Measurements from ENCODE around the gene AZIN2.
"Not testable (repeated sequence)": the region's sequence is repeated elsewhere in the genome, so short reads cannot be mapped to it uniquely, and the experiment has no call there.

Gene AZIN2

GRCh38 chr1:33092438-33092837, 11.5 kb downstream of the AZIN2 start:
- in situ Hi-C loops (cut with MboI; ENCODE audit: low sequenced_read_pairs), result loop anchor here (25.0 kb wide), 1 partner anchor 520 kb away; no protein-coding TSS in a partner anchor

DNA sequence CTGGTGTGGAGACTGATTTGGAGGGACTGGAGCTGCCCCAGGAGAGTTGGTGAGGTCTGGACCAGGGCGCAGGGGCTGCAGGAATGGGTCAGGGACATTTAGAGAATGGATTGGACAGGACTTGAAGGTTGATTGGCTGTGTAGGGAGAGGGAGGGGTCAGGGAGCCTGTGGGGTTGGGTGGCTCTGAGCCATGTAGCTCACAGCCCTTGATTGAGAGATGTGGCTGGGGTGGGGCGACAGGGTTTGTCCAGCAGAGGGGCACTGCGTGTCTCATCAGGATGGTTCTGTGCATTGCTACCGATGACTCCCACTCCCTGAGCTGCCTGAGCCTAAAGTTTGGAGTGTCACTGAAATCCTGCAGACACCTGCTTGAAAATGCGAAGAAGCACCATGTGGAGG, 12.1 kb downstream of the AZIN2 start:
- in situ Hi-C loops (cut with MboI; ENCODE audit: low sequenced_read_pairs), result loop anchor here (25.0 kb wide), 1 partner anchor 519 kb away; no protein-coding TSS in a partner anchor

- in situ Hi-C loops (cut with MboI; ENCODE audit: low sequenced_read_pairs), result loop anchor here (25.0 kb wide), 1 partner anchor 518 kb away; no protein-coding TSS in a partner anchor
Measured at GRCh38 chr1:33094486-33094885, 13.5 kb downstream of the AZIN2 start.

DNA sequence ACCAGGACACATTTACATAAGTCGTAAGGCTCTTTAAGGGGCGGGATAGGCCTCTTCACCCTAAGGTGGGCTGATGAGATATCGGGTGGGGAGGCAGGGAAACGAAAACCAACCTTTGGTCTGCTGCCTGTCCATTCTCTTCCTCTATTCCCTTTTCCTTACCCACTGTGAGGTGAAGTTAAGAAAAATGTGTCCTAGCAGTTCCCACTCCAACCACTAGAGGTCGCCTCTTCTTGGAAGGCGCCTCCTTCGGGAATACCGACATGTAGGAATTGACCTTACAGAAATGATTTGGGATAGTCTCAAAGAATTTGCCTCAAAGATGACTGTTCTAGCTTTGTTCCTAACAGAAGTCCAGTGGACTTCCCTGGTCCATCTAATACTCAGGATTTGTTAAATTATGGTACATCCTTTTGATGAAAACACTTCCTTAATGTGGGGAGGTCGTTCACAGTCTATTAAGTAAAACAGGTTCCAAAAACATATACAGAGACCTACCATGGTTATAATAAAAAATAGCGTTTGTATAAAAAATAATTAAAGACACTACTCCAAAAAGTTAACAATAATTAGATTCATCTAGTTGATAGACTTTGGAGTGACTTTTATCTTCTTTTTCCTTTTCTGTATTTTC, 14.1 kb downstream of the AZIN2 start:
- in situ Hi-C loops (cut with MboI; ENCODE audit: low sequenced_read_pairs), result loop anchor here (25.0 kb wide), 1 partner anchor 517 kb away; no protein-coding TSS in a partner anchor

- in situ Hi-C loops (cut with MboI; ENCODE audit: low sequenced_read_pairs), result loop anchor here (25.0 kb wide), 1 partner anchor 516 kb away; no protein-coding TSS in a partner anchor
Measured at GRCh38 chr1:33096363-33097005, 15.5 kb downstream of the AZIN2 start.

DNA sequence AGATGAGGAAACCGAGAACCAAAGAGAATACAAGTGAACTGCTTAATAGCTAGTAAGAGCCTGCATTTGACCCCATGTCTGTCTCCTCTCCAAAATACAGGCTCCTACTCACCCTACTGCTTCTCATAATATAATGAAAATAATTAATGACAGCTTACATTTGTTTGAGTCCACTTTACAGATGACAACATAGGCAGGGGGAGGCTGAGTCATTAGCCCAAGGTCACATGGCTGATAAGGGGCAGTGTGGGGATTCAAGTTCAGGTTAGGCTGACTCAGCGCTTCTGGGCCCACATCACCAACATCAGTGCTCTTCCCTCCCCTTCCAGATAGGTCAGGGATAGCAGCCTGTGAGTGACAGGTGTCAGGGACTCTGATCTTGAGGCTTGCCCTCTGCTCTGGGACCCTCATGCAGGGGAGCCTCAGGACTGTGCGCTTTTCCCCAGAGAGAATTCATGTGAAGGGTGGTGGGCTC, 16.2 kb downstream of the AZIN2 start:
- in situ Hi-C loops (cut with MboI; ENCODE audit: low sequenced_read_pairs), result loop anchor here (25.0 kb wide), 1 partner anchor 515 kb away; no protein-coding TSS in a partner anchor

DNA sequence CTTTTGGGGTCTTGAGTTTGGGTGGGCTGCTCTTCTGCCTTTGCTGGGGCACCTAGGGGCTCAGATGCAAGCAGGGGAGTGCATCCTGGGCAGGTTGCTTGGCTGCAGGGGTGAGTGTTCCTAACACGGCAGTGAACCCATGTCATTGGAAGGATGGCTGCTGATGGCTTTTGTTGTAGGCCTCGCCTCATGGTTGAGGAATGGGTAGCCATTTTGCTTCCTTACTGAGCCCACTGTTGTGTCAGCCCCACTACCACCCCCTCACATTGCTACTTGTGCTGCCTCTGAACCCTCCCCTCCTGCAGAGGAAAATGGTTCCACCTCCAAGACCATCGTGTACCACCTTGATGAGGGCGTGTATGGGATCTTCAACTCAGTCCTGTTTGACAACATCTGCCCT, 16.8 kb downstream of the AZIN2 start:
- in situ Hi-C loops (cut with MboI; ENCODE audit: low sequenced_read_pairs), result loop anchor here (25.0 kb wide), 1 partner anchor 515 kb away; no protein-coding TSS in a partner anchor

DNA sequence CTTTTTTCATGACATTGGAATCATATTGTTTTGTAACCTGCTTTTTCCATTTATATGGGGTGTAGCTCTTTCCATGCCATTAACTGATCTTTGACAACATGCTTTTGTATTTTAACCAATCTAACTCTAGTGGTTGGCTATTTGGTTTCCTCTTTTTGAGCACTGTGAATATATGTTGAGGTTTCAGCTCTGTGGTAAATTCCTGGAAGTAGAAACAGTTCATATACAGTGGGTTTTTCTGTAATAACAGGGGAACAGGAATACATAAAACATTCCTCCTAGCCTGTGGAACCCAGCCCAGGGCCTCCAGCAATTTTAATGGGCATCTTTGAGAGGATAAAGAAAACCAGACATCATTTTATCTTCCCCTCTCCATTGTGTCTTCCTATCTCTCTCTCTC, 17.4 kb downstream of the AZIN2 start:
- in situ Hi-C loops (cut with MboI; ENCODE audit: low sequenced_read_pairs), result loop anchor here (25.0 kb wide), 1 partner anchor 514 kb away; no protein-coding TSS in a partner anchor

DNA sequence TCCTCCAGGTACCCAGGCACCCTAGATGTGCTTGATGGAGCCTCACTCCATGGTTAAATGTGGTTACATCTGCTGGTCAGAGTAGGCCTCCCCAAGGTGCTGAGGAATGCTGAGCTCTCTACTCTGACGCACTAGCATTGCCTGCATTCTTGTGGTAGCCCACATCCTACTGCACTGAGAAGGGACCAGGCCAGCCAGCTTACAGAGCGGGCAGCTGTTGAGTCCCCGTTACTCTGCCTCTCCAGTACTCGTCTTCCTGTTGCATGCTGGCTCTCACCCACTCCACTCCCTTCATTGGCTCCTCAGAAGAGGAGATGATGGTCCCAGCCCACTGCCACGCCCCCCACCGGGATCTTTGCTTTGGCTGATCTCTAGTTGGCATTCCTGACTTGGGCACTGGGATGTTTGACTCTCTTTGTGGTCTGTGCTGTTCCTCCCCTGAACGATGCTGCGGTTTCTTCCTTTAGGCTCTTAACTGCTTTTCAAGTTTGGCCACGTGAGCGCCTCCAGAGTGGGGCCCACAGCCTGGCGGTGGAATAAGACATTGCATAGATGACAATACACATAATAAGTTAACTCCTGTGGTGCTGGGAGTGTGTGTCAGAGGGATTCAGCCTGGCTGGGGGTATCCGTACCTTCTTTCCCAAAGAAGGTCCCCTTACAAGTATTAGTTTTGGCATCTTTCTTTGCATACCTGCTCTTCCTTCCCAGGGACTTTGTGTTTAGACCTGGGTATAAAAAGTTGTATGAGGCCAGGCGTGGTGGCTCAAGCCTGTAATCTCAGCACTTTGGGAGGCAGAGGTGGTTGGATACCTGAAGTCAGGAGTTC, 18.6 kb downstream of the AZIN2 start:
- in situ Hi-C loops (cut with MboI; ENCODE audit: low sequenced_read_pairs), result loop anchor here (25.0 kb wide), 1 partner anchor 513 kb away; no protein-coding TSS in a partner anchor

DNA sequence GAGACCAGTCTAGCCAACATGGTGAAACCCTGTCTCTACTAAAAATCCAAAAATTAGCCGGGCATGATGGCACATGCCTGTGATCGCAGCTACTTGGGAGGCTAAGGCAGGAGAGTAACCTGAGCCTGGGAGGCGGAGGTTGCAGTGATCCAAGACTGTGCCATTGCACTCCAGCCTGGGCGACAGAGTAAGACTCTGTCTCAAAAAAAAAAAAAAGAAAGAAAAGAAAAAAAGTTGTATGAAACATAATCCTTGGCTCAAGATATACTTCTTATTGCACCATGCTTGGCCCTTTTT, 19.1 kb downstream of the AZIN2 start:
- in situ Hi-C loops (cut with MboI; ENCODE audit: low sequenced_read_pairs), result not testable (repeated sequence)

DNA sequence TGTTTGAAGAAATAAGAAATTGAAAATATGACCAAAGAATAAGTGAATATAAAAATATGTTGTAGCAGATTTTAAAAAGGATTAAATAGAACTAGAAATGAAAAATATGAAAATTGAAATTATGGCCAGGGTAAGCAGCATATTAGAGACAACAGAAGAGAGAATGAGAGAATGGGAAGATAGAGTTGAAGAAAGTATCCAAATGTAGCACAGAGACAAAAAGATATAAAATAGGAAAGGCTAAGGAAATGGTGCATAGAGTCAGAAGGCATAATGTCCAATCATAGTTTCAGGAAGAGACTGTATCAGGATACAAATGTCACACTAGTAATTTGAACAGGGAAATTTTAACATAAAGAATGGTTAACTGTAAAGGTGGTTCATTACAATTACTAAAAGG, 29.5 kb downstream of the AZIN2 start:
- in situ Hi-C loops (cut with MboI; ENCODE audit: low sequenced_read_pairs), result no loop called here

GRCh38 chr1:33111965-33112364, 31.0 kb downstream of the AZIN2 start:
- in situ Hi-C loops (cut with MboI; ENCODE audit: low sequenced_read_pairs), result no loop called here

DNA sequence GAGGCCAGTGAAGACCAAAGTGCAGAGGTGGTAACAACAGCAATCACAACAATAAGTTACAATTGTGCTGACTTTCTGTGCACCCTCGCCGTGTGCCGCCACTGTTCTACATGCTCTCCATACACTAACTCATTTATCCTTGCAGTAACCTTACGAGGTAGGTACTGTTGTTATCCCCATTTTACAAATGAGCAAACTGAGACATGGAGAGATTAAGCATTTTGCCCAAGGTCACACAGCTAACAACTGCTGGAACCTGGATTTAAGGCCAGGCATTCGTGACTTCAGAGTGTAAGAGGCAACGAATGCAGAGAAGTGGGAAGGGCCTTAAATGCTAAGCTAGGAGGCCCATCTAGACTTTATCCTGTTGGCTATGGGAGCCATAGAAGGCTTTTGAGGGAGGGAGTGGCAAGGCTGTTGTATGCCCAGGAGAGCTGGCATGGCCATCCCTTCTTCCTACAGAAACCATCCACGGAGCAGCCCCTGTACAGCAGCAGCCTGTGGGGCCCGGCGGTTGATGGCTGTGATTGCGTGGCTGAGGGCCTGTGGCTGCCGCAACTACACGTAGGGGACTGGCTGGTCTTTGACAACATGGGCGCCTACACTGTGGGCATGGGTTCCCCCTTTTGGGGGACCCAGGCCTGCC, 36.6 kb downstream of the AZIN2 start:
- in situ Hi-C loops (cut with MboI; ENCODE audit: low sequenced_read_pairs), result no loop called here

DNA sequence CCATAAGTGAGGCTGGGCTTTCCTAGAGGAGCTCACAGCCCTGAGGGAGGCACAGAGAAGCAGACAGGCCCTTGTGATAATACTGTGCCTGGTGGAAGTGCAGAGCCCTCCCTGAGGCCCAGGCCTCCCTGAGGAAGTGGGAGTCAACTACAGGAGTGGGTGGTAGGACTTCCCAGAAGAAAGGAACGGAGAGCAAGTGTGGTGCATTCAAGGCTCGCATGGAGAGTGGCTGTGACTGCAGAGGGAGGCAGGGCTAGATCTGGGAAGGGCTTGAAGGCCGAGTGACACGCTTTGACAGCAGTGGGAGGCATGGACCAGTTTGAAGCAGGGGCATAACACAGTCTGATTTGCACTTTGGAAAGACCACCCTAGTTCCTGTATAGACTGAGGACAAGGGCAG, 37.3 kb downstream of the AZIN2 start:
- in situ Hi-C loops (cut with MboI; ENCODE audit: low sequenced_read_pairs), result no loop called here

DNA sequence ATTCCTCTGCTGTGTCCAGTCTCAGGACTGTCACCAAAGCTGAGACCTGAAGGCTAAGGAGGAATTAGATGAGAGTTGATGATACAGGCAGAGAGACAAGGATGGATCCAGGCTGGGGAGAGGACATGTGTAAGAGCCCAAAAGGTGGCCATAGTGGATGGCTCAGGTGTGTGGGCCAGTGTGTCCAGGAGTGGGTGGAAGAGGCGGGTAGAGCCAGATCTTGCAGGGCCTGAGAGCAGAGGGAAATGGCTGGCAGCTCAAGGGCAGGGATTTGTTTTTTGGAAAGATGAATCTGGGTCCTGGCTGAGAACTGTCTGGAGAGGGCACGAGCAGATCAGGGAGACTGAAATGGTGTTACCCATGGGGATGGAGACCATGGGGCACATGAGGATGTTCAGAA, 38.1 kb downstream of the AZIN2 start:
- in situ Hi-C loops (cut with MboI; ENCODE audit: low sequenced_read_pairs), result no loop called here

DNA sequence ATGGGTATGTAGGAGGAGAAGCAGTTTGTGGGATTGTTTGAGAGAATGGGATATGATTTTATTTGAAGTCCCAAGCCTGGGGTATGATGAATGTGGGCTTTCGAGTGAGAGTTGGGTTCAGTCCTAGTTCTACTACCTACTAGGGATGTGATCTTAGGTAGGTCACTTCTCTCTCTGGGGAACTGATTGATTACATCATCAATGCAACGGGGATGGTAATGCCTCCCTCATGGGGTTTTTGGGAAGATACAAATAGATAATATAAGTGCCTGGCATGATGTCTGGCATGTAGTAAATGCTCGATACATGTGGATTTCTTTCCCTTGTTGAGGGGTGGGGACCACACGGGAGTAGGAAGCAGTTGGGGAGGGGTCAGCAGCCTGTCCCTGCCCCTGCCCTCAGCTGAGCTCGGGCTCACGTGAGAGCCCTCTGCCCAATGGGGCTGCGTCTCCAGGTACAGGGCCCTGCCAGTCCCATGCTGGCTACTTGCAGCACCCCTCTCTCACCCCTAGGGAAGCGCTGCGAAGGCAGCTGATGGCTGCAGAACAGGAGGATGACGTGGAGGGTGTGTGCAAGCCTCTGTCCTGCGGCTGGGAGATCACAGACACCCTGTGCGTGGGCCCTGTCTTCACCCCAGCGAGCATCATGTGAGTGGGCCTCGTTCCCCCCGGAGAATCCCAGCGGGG, 38.7 kb downstream of the AZIN2 start:
- in situ Hi-C loops (cut with MboI; ENCODE audit: low sequenced_read_pairs), result no loop called here

DNA sequence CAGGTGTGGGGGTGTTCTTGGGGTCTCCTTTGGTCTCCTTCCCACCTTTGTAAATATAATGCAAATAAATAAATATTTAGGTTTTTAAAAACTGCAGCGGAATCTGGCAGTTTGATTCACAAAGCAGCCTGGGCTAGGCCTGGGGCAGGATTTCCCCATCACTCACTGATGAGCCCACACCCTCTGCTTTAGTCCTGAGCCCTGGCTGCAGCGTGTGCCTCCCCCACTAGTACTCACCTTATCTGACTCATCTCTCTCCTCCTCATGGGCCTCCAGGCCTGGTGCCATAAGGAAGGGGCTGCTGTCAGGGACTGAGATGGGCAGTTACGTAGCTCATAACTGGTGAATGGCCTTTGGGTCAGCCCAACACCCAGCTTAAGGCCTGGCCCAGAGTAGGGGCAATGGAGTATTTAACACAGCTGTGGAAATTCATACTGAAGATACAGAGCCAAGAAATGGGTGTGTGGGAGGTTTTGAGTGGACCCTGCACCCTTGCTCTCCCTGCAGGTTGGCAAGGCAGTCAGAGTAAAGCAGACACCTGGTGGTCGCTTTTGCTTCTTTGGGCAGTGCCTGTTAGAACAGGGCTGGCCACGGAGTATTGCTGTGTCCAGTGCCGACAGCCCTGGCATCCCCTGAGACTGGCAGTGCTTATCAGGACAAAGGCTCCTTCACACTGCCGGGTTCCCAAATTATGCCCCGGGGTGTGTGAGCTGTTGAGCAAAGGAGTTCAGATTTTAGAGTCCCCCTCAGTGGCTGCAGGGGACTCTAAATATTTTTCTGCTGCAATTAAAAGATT, 39.7 kb downstream of the AZIN2 start:
- in situ Hi-C loops (cut with MboI; ENCODE audit: low sequenced_read_pairs), result no loop called here

DNA sequence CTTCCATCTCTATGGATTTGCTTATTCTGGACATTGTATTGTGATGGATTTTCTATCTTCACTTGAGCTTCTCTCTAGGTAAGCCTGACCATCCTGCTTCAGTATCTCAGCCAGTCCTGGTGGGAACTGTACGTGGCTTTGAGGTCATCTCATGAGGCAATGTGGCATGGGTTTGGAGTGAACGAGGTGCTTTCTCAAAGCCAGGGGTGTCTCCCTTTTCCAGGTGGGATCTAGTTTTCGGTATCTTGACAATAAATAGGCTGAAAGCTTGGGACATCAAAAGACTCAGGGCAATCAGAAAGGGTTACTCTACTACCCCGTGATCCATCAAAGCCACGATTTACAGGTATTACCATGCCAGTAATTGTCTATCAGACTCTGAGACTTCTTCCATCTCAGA, 40.8 kb downstream of the AZIN2 start:
- in situ Hi-C loops (cut with MboI; ENCODE audit: low sequenced_read_pairs), result no loop called here

- in situ Hi-C loops (cut with MboI; ENCODE audit: low sequenced_read_pairs), result no loop called here
Measured at GRCh38 chr1:33122483-33123178, 41.7 kb downstream of the AZIN2 start.

Measured in HL-60/S4 treated with retinoic acid at 250 ng/mL for 4 days and 3 days (cell line).